ENCODE measurements around the gene ARID1B. TPM values are rescaled to one million over a fixed set of nuclear protein-coding genes. Genes with fewer than 3 reads are reported as not detected.

ARID1B gene
- total and polyA plus RNA-seq, 2 of the 13 experiments (the other 11 are each of a cell fraction or from before 2014, with no cell fraction given): 20.1 to 32.6 TPM

DNA sequence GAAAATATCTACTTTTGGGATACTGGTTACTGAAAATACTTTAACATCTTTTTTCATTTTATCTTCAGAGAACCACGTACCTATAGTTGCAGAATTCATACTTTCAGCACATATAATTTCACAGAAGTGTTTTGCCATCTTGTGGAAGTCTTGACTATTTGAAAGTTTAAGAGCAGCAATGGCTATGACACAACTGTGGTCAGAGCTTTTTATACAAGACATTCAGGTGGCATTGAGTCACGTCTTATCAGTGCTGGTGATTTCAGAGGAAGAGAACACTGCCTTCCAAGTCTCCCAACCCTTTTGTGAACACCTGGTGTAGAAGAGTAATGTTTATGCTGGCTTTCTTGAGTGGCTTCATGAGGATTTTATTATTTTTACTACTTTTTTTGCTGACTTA is 171.6 kb downstream of the ARID1B start (continued):
- TF ChIP-seq RFXANK (CRISPR knock-in tag; IDR thresholded peaks at IDR 0.05) (no peak), MAFF (IDR thresholded peaks at IDR 0.05; ENCODE audit: low read depth, low read length) (no peak), ZNF615 (CRISPR knock-in tag; IDR thresholded peaks at IDR 0.05; ENCODE audit: borderline replicate concordance) (no peak), ZNF746 (CRISPR knock-in tag; IDR thresholded peaks at IDR 0.05) (no peak), ZNF724P (CRISPR knock-in tag; IDR thresholded peaks at IDR 0.05; ENCODE audit: borderline replicate concordance) (no peak), SMAD1 (CRISPR knock-in tag; IDR thresholded peaks at IDR 0.05; ENCODE audit: borderline replicate concordance, low read depth) (no peak), HNRNPUL1 (IDR thresholded peaks at IDR 0.05; ENCODE audit: low read depth, low read length) (no peak), SMAD9 (CRISPR knock-in tag; IDR thresholded peaks at IDR 0.05) (no peak)
- TF ChIP-seq, protein P1, sequence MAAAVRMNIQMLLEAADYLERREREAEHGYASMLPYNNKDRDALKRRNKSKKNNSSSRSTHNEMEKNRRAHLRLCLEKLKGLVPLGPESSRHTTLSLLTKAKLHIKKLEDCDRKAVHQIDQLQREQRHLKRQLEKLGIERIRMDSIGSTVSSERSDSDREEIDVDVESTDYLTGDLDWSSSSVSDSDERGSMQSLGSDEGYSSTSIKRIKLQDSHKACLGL (CRISPR knock-in tag; IDR thresholded peaks at IDR 0.05): no peak
- TF ChIP-seq, protein P2, sequence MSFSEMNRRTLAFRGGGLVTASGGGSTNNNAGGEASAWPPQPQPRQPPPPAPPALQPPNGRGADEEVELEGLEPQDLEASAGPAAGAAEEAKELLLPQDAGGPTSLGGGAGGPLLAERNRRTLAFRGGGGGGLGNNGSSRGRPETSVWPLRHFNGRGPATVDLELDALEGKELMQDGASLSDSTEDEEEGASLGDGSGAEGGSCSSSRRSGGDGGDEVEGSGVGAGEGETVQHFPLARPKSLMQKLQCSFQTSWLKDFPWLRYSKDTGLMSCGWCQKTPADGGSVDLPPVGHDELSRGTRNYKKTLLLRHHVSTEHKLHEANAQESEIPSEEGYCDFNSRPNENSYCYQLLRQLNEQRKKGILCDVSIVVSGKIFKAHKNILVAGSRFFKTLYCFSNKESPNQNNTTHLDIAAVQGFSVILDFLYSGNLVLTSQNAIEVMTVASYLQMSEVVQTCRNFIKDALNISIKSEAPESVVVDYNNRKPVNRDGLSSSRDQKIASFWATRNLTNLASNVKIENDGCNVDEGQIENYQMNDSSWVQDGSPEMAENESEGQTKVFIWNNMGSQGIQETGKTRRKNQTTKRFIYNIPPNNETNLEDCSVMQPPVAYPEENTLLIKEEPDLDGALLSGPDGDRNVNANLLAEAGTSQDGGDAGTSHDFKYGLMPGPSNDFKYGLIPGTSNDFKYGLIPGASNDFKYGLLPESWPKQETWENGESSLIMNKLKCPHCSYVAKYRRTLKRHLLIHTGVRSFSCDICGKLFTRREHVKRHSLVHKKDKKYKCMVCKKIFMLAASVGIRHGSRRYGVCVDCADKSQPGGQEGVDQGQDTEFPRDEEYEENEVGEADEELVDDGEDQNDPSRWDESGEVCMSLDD (CRISPR knock-in tag; IDR thresholded peaks at IDR 0.05; ENCODE audit: borderline replicate concordance): no peak

DNA sequence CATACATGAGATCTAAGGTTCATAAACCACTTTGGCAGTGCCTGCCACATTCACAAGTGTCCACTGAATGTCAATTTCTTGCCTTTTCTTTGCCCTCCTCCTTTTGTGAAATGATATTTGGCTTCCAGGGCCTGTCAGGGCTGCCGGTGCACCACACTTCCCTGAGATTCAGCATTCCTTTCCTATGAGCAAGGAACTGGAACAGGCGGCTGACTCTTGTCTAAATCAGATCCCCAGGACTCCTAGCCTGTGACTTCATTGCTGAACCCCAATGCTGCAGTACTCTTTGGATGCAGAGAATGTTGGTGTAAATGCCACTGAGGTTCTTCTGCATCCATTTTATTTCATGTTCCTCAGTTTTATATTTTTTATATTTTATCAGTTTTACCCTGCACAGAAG is 172.2 kb downstream of the ARID1B start:
- FAIRE-seq (no peak), ATAC-seq (no peak), DNase-seq (ENCODE audit: low spot score) (no peak)
- no peak overlapping the region for H2AFZ ChIP-seq (ENCODE audit: low read length)
- H3K36me3 ChIP-seq (replicated peaks in 1 of 2; ENCODE audit: control insufficient read depth in 1 of 2, insufficient read depth in 2 of 2, low read length in 2 of 2): no peaks in the 10 kb centered on the region
- H3K79me2 ChIP-seq (ENCODE audit: insufficient read depth, low read length): peaks cover 50% of the 10 kb centered on the region
- H4K20me1 ChIP-seq (ENCODE audit: insufficient read depth, low read length): peaks cover 25% of the 10 kb centered on the region
- TF ChIP-seq ZNF44 (CRISPR knock-in tag; IDR thresholded peaks at IDR 0.05) (no peak), REPIN1 (CRISPR knock-in tag; IDR thresholded peaks at IDR 0.05; ENCODE audit: borderline replicate concordance, low read depth) (no peak), ZFP36L1 (CRISPR knock-in tag; IDR thresholded peaks at IDR 0.05) (no peak), ZZZ3 (CRISPR knock-in tag; IDR thresholded peaks at IDR 0.05; ENCODE audit: borderline replicate concordance) (no peak), ZNF564 (CRISPR knock-in tag; IDR thresholded peaks at IDR 0.05) (no peak), STAT5B (CRISPR knock-in tag; IDR thresholded peaks at IDR 0.05) (no peak), TCF7 (IDR thresholded peaks at IDR 0.05; ENCODE audit: low read depth) (no peak), ZNF468 (CRISPR knock-in tag; IDR thresholded peaks at IDR 0.05) (no peak)
- TF ChIP-seq, protein P3, sequence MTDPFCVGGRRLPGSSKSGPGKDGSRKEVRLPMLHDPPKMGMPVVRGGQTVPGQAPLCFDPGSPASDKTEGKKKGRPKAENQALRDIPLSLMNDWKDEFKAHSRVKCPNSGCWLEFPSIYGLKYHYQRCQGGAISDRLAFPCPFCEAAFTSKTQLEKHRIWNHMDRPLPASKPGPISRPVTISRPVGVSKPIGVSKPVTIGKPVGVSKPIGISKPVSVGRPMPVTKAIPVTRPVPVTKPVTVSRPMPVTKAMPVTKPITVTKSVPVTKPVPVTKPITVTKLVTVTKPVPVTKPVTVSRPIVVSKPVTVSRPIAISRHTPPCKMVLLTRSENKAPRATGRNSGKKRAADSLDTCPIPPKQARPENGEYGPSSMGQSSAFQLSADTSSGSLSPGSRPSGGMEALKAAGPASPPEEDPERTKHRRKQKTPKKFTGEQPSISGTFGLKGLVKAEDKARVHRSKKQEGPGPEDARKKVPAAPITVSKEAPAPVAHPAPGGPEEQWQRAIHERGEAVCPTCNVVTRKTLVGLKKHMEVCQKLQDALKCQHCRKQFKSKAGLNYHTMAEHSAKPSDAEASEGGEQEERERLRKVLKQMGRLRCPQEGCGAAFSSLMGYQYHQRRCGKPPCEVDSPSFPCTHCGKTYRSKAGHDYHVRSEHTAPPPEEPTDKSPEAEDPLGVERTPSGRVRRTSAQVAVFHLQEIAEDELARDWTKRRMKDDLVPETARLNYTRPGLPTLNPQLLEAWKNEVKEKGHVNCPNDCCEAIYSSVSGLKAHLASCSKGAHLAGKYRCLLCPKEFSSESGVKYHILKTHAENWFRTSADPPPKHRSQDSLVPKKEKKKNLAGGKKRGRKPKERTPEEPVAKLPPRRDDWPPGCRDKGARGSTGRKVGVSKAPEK (CRISPR knock-in tag; IDR thresholded peaks at IDR 0.05; ENCODE audit: borderline replicate concordance): no peak
- in situ Hi-C loops (cut with HindIII; ENCODE audit: extremely low pct_ligation_motif_present, low pct_unique_long_range_greater_than_20kb): no loop called here
- POLR2A ChIA-PET: no interaction called here
- no peak overlapping the region for H3K9ac ChIP-seq (ENCODE audit: insufficient read depth, low read depth, low read length)
- H3K4me2 ChIP-seq (ENCODE audit: low read depth, low read length): no peak overlapping the region
- H3K9me3 ChIP-seq (ENCODE audit: low read length): no peaks in the 10 kb centered on the region
- no TSS peak for BruUV-seq (replicated peaks)
- no peaks in the 10 kb centered on the region for H3K27me3 ChIP-seq (ENCODE audit: control insufficient read depth in 1 of 2, insufficient read depth in 2 of 2, low read length in 2 of 2)
- no peak overlapping the region for H3K27ac ChIP-seq (ENCODE audit: extremely low read length, insufficient read depth, low read length)
- intact Hi-C loops (cut with micrococcal nuclease; ENCODE audit: unreplicated experiment): no loop called here
- WGBS (ENCODE audit: low lambda C conversion rate): 81% methylated on average over 2 of the region's 2 CpGs
- H3K4me1 ChIP-seq (ENCODE audit: insufficient read depth, low read length): peaks cover 25% of the 10 kb centered on the region
- no peak overlapping the region for H3K4me3 ChIP-seq (replicated peaks in 1 of 3; ENCODE audit: insufficient read depth in 1 of 3, low read depth in 2 of 3, low read length in 3 of 3)
- CTCF ChIA-PET (ENCODE audit: low intra/inter-chr PET ratio, low total read pairs): no interaction called here
